NCI-H1105 treated with DMSO at 0.1 percent for 48 hours (cell line): ENCODE data around the gene GRK6.

ENCODE experiments used
- DNase-seq: peaks from one replicate; lab custom pipeline; 2025; lab: John Stamatoyannopoulos, UW

The GRK6 gene

GRCh38 chr5:177440990-177441780 lies 14.7 kb downstream of the GRK6 start:
- no peak for DNase-seq

- DNase-seq: no peak
Observed at GRCh38 chr5:177442066-177442826, 15.8 kb downstream of the GRK6 start.

- DNase-seq: no peak
Observed at GRCh38 chr5:177443144-177443983, 16.9 kb downstream of the GRK6 start.

- no peak for DNase-seq
Observed at GRCh38 chr5:177444106-177445051, 17.9 kb downstream of the GRK6 start.

- no peak for DNase-seq
Observed at GRCh38 chr5:177445052-177445916, 18.8 kb downstream of the GRK6 start.

- DNase-seq: no peak
Observed at GRCh38 chr5:177445917-177446199, 19.4 kb downstream of the GRK6 start.

GRCh38 chr5:177446200-177447065 lies 20.0 kb downstream of the GRK6 start, which contains the start of gene PRR7:
PRR7 (plus strand) TSS chr5:177446814; CDS start chr5:177455068, 8,254 bp downstream.
- peak; percentile 40 for DNase-seq

GRCh38 chr5:177447066-177447610 lies 20.7 kb downstream of the GRK6 start:
- DNase-seq: peak; percentile 32

GRCh38 chr5:177447611-177448243 lies 21.3 kb downstream of the GRK6 start:
- DNase-seq: no peak

- no peak for DNase-seq
Observed at GRCh38 chr5:177448244-177448950, 21.9 kb downstream of the GRK6 start.

GRCh38 chr5:177449140-177450061 lies 22.9 kb downstream of the GRK6 start:
- DNase-seq: no peak

GRCh38 chr5:177450667-177451424 lies 24.4 kb downstream of the GRK6 start:
- no peak for DNase-seq

GRCh38 chr5:177452688-177453638 lies 26.5 kb downstream of the GRK6 start:
- DNase-seq: no peak

- no peak for DNase-seq
Observed at GRCh38 chr5:177453852-177454396, 27.4 kb downstream of the GRK6 start.
